ENCODE results near the gene ZNF317. TPM values are rescaled to one million over a fixed set of nuclear protein-coding genes. Genes with fewer than 3 reads are reported as not detected.

ZNF317 gene
- total RNA-seq, 1 donor from 2014 or later = 24.8 TPM

DNA sequence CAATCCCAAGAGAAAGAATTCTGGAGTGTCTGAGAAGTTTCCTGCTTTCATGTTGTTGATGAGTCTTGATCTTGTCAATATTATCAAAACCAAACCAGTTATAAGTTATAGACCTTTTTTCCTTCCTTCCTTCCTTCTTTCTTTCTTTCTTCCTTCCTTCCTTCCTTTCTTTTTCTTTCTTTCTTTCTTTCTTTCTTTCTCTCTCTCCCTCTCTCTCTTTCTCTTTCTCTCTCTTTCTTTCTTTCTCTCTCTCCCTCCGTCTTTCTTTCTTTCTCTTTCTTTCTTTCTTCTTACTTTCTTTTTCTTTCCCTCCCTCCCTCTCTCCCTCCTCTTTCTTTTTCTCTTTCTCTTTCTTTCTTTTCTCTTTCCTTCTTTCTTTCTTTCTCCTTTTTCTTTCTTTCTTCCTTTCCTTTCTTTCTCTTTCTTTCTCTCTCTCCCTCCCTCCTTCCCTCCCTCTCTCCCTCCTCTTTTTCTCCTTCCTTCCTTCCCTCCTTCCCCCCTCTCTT is 13.2 kb upstream of the ZNF317 start, which contains the start of gene OR7G3:
Gene OR7G3 (minus strand): TSS at position 51 of the 506 bp plus-strand sequence. CDS start 0 bp downstream, at position 51.
- H3K4me1 Mint-ChIP-seq (ENCODE audit: unreplicated experiment) = no peaks in the 10 kb centered on the region
- TF ChIP-seq, protein P1, sequence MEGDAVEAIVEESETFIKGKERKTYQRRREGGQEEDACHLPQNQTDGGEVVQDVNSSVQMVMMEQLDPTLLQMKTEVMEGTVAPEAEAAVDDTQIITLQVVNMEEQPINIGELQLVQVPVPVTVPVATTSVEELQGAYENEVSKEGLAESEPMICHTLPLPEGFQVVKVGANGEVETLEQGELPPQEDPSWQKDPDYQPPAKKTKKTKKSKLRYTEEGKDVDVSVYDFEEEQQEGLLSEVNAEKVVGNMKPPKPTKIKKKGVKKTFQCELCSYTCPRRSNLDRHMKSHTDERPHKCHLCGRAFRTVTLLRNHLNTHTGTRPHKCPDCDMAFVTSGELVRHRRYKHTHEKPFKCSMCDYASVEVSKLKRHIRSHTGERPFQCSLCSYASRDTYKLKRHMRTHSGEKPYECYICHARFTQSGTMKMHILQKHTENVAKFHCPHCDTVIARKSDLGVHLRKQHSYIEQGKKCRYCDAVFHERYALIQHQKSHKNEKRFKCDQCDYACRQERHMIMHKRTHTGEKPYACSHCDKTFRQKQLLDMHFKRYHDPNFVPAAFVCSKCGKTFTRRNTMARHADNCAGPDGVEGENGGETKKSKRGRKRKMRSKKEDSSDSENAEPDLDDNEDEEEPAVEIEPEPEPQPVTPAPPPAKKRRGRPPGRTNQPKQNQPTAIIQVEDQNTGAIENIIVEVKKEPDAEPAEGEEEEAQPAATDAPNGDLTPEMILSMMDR (IDR thresholded peaks at IDR 0.05) = no peak

DNA sequence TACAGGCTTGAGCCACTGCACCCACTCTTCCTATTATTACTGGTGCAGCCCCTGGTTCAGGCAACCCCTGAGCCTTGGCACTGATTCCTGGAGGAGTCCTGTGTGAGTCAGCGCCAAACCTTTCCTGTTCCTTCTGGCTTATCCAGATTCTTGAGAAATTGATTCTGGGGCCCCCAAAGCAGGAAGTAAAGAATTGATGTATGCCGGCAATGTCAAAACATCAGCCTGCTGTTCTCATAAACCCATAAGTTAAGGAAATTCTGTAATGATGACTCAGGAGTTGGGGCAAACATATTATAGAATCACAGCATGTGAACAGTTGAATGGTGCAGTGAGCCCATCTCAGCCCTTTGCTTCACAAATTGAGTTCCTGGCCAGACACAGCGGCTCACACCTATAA is 12.0 kb upstream of the ZNF317 start:
- Mint-ChIP-seq H3K4me1 (ENCODE audit: unreplicated experiment) (no peaks in the 10 kb centered on the region), H3K4me3 (ENCODE audit: unreplicated experiment) (no peak overlapping the region), H3K9me3 (ENCODE audit: unreplicated experiment) (peaks cover 10% of the 10 kb centered on the region), H3K27ac (ENCODE audit: unreplicated experiment) (no peak overlapping the region), H3K27me3 (ENCODE audit: unreplicated experiment) (no peaks in the 10 kb centered on the region), H3K36me3 (ENCODE audit: unreplicated experiment) (no peaks in the 10 kb centered on the region)
- TF ChIP-seq, protein P1 (IDR thresholded peaks at IDR 0.05) = no peak
- no peak for DNase-seq (ENCODE audit: extremely low spot score, unreplicated experiment)

More for the DNA sequence above, 13.2 kb upstream of the ZNF317 start, which contains the start of gene OR7G3:
- Mint-ChIP-seq H3K9me3 (ENCODE audit: unreplicated experiment) (peaks cover 10% of the 10 kb centered on the region), H3K4me3 (ENCODE audit: unreplicated experiment) (no peak within 1 kb of the TSS), H3K27ac (ENCODE audit: unreplicated experiment) (no peak within 1 kb of the TSS), H3K27me3 (ENCODE audit: unreplicated experiment) (no peaks in the 10 kb centered on the region), H3K36me3 (ENCODE audit: unreplicated experiment) (no peaks in the 10 kb centered on the region)
- no peak for DNase-seq (ENCODE audit: extremely low spot score, unreplicated experiment)

DNA sequence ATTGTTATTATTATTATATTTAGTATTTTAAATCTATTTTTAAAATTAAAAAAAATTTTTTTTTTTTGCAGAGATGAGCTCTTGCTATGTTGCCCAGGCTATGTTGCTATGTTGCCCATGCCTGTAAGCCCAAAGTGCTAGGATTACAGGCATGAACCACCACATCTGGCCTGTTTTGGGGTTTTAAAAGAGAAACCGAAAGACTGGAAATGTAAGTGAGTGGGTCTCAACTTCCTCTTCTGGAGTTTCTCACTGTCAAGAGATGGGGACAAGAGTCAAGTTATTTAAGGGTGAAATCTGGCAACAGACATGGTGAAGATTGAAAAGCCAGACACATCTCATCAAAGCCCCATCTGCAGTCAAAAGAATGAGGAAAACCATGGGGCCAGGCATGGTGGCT is 9.2 kb upstream of the ZNF317 start:
- TF ChIP-seq, protein P1 (IDR thresholded peaks at IDR 0.05) = no peak
- Mint-ChIP-seq H3K27ac (ENCODE audit: unreplicated experiment) (no peak overlapping the region), H3K4me1 (ENCODE audit: unreplicated experiment) (no peaks in the 10 kb centered on the region), H3K9me3 (ENCODE audit: unreplicated experiment) (peaks cover 5% of the 10 kb centered on the region), H3K36me3 (ENCODE audit: unreplicated experiment) (no peaks in the 10 kb centered on the region), H3K27me3 (ENCODE audit: unreplicated experiment) (no peaks in the 10 kb centered on the region), H3K4me3 (ENCODE audit: unreplicated experiment) (no peak overlapping the region)
- DNase-seq (ENCODE audit: extremely low spot score, unreplicated experiment) = no peak

DNA sequence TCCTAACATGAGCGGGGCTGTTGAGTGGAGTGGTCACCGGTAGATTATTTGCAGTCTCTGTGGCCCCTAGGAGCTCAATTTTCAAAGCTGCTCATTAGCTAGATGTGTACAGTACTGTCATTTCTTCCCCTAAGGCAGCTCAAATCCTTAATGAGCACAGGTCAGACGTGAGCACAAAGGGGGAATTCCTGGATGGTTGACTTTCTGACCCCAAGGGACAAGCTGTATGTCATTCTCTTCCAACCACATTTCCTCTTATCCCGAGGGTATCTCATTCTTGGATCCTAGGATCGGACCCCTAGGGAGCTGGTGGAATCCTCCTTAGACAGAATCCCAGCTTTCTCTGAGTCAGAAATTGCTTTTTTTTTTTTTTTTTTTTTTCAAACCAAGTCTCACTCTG is 7.8 kb upstream of the ZNF317 start:
- no peaks in the 10 kb centered on the region for H3K27me3 Mint-ChIP-seq (ENCODE audit: unreplicated experiment)
- H3K4me3 Mint-ChIP-seq (ENCODE audit: unreplicated experiment) = no peak overlapping the region
- H3K36me3 Mint-ChIP-seq (ENCODE audit: unreplicated experiment) = no peaks in the 10 kb centered on the region
- H3K4me1 Mint-ChIP-seq (ENCODE audit: unreplicated experiment) = no peaks in the 10 kb centered on the region
- H3K9me3 Mint-ChIP-seq (ENCODE audit: unreplicated experiment) = peaks cover 3% of the 10 kb centered on the region
- no peak overlapping the region for H3K27ac Mint-ChIP-seq (ENCODE audit: unreplicated experiment)
- DNase-seq (ENCODE audit: extremely low spot score, unreplicated experiment) = no peak
- TF ChIP-seq, protein P1 (IDR thresholded peaks at IDR 0.05) = no peak

- H3K36me3 Mint-ChIP-seq (ENCODE audit: unreplicated experiment) = peaks cover 22% of the 10 kb centered on the region
- no peak for DNase-seq (ENCODE audit: extremely low spot score, unreplicated experiment)
- H3K4me3 Mint-ChIP-seq (ENCODE audit: unreplicated experiment) = peak overlapping the region; percentile 96
- TF ChIP-seq, protein P1 (IDR thresholded peaks at IDR 0.05) = no peak
- H3K9me3 Mint-ChIP-seq (ENCODE audit: unreplicated experiment) = peaks cover 10% of the 10 kb centered on the region
- peaks cover 19% of the 10 kb centered on the region for H3K4me1 Mint-ChIP-seq (ENCODE audit: unreplicated experiment)
- H3K27ac Mint-ChIP-seq (ENCODE audit: unreplicated experiment) = peak overlapping the region; percentile 95
- no peaks in the 10 kb centered on the region for H3K27me3 Mint-ChIP-seq (ENCODE audit: unreplicated experiment)
Observed at GRCh38 chr19:9139609-9140158, 513 bp upstream of the ZNF317 start.
